SHP77 (cell line): ENCODE results near the gene CCL4.
"Not testable (repeated sequence)": the region's sequence is repeated elsewhere in the genome, so short reads cannot be mapped to it uniquely, and the experiment has no call there.

Experiments used
- DNase-seq, 2 experiments: peaks; one replicate each; lab custom pipeline; 2025; lab: John Stamatoyannopoulos, UW

CCL4 gene

GRCh38 chr17:36087897-36088572 lies 15.6 kb upstream of the CCL4 start:
- DNase-seq, result not testable (repeated sequence)

DNA sequence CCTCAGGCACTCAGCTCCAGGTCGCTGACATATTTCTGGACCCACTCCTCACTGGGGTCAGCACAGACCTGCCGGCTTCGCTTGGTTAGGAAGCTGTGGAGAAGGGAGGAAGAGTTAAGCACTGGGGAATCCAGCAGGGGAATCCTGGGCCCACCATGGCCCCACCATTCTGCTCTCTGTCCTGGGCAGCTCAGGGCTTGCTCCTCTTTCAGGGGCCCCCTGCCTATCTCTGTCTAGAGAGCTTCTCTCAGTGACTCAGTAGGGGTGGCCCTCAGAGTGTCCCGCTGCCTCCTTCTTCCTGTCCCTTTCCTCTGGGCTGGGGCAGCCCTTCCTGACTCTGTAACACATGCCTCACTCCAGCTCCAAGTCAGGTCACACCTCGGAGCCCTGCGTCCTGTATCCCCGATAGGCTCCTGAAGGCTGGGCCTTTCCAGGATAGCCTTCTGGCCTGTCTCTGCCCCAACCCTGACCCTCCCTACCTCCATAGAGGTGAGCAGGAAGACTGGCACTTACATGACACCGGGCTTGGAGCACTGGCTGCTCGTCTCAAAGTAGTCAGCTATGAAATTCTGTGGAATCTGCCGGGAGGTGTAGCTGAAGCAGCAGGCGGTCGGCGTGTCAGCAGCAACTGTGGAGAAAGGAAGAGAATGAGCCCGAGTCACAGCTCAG lies 14.8 kb upstream of the CCL4 start:
- no peak for DNase-seq

GRCh38 chr17:36089339-36089865 lies 14.2 kb upstream of the CCL4 start:
- DNase-seq, result no peak

GRCh38 chr17:36089888-36090836 lies 13.5 kb upstream of the CCL4 start, which contains the start of gene CCL3:
TSS of gene CCL3 (minus strand) at chr17:36090143. CDS start at chr17:36090058, 85 bp downstream.
- no peak for DNase-seq

DNA sequence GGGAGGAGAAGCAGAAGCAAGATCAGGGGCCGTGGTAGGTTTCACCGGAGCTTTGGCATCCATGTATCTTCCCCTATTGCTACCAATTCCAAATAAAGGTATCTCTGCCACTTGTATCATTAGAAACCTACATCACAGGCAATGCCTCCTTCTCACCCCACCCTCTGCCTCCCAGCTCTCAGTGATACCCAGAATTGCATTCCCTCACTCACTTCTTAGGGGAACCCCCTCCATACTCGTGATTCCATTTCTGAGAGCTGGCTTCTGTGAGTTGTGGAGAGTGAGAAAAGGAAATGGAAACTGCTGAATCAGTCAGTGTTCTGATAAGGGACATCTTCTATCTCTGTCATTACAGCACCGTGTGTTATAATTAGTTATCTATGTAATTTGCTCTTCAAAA lies 11.4 kb upstream of the CCL4 start:
- no peak for DNase-seq

- not testable (repeated sequence) for DNase-seq
These were observed 10.9 kb upstream of the CCL4 start for GRCh38 chr17:36092715-36093114.

DNA sequence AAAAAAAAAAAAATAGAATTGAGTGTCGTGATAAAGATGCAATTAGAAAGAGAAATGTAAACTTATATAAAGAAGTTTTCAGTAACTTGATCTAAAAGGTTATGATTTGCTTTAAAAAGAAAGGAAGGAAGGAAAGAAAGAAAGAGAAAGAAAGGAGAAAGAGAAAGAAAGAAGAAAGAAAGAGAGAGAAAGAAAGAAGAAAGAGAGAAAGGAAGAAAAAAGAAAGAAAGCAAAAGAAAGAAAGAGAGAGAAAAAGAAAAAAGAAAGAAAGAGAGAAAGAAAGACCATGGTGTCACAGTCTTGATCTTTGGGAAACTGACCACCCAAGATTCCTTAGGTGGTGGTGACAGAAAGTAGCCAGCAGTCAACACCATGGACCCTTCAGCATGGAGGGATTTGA lies 9.4 kb upstream of the CCL4 start:
- no peak for DNase-seq

- DNase-seq, result no peak
These were observed 8.9 kb upstream of the CCL4 start for GRCh38 chr17:36094746-36095145.

GRCh38 chr17:36095992-36096391 lies 7.6 kb upstream of the CCL4 start:
- no peak for DNase-seq

DNA sequence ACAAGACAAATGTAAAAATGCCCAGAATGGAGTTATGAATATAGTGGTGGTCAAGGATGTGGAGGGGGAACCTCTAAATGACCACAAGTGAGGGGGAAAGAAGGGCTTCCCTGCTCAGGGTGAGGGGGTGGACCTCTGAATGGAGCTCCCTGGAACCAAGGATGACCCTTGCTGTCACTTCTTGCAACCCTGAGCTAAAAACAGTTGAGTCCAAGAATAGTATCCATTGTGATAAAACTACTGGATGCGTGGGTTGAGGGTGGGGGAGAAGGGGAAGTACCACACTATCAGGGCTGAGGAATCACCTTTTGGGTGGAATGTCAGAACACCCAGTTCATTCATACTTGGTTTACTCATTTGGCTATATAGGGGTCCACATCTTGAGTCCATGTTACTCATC lies 4.6 kb upstream of the CCL4 start:
- DNase-seq, result not testable (repeated sequence)

DNA sequence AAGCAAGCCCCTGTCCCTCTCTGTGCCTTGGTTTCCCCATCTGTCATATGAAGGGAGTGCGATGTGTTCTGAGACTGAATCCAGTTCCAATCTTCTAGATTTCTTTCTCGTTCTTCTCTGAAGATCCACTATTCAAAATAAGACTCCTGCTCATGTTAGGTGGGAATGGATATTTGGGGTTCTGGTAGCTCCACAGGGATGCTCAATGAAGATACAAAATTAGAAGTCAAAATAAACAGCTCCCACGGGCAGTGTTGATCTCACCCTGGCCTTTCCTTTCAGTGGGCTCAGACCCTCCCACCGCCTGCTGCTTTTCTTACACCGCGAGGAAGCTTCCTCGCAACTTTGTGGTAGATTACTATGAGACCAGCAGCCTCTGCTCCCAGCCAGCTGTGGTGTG lies 619 bp downstream of the CCL4 start:
- DNase-seq, result not testable (repeated sequence)

GRCh38 chr17:36104701-36105181 lies 1.1 kb downstream of the CCL4 start:
- DNase-seq, result no peak

DNA sequence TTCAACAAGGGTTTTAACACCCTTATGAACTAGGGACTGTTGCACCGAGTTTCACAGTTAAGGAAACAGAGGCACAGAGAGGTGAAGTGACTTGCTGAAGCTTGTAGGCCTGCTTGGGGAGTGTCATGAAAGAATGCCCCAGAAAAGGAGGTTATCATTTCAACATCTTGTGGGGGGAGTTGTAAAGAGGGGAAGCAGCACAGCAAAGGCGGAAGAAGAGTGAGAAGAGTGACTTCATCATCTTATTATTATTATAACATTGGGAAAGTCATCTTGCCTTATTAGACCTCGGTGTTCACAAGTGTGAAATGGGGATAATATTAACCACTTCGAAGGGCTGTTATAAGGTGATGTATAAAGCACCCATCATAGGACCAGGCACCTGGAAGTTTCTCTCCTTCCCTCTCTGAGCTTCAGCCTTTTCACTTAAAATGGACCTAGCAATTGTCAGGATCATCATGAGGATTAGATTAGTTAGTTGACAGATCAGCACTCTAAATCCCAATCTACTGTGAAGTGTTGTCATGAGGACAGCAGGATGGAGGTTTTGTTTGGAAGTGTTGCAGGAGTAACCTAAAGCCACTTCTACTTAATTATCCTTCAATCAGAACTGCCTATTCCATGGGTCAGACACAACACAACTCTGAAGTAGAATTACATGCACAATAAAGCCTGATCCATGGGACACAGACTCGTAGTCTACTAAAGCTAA lies 2.3 kb downstream of the CCL4 start:
- DNase-seq, result no peak

DNA sequence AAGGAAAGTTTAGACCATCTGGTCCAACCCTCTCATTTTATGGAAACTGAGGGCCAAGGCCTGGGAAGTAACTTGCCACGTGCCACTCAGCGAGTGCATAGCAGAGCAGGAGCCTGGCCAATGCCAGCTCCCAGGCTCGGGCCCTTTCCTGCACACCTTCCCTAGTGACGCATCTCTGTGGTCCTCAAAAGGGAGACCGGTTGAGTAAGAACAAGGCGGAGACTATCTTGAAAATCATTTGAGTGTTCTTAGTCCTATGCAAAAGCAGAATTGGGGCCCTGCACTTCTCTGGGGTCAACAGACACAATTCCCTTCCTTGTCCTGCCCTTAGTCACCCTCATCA lies 2.8 kb downstream of the CCL4 start:
- no peak for DNase-seq

DNA sequence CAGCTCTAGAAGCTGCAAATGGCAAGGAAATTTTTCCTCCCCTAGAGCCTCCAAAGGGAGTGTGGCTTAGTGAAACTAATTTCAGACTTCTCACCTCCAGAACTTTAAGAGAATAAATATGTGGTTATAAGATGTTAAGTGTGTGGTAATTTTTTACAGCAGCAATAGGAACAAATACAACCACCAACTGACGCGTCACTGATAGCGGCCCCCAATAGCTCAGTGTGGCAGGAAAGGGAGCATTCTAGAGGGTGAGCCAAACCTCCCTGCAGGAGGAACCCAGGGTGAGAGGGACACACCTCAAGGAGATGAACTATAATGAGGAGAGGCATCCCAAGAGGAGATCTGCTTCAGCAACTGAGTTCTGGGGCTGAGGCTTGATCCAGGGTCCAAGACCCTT lies 4.0 kb downstream of the CCL4 start:
- DNase-seq, result no peak

DNA sequence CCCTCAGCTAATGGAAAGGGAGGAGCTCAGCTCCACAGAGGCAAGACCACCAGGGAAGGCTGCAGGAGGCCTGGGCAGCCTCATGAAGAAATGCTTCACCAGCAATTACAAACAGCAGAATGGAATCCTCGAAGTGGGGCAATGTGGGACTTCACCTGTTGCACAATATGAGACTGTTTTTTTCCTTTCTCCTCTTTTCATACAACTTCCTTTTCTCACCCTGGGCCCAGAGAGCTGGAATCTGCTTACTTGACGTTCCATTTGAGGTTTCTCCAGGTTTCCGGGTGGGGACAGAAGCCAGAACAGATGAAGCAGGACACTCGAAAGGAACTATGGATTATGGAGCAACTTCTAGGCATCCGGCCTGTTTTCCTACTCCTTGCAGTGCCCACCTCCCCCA lies 4.6 kb downstream of the CCL4 start:
- not testable (repeated sequence) for DNase-seq

DNA sequence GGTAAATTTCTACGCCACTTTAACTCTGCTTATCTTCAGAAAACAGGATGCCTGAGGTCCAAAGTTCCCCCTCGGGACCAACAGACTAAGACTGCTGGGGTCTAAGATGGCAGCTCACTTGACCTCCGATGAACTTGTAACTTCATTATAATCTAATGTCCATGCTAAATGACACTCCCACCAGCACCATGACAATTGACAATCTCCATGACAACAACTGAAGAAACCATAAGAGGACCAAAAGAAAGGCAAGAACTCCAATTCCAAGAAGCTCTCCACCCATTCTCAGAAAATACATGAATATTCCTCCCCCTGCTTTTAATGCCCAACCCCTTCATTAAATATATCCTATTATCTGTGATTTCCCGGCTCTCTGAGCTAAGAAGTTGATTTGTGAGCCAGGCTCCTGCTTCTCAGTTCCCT lies 7.5 kb downstream of the CCL4 start:
- no peak for DNase-seq

DNA sequence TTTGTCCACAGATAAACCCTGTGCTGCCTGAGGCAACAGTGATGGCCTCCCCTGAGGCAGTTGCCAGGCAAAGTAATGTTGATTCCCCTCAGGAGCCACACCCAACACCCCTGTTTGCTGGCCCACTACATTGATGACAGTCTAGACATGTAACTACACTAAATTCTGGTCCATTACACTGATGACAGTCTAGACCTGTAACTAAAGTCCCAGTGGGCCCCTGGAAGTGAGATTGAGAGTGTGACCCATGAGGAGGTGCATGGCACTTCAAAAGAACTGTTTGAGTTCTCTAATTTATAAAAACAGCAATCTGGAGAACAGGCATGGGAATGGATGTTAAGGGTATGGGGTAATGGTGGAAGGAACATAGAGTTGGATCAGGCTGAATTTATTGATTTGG lies 8.9 kb downstream of the CCL4 start:
- no peak for DNase-seq

GRCh38 chr17:36113131-36113530 lies 9.5 kb downstream of the CCL4 start:
- DNase-seq, result not testable (repeated sequence)

- DNase-seq, result not testable (repeated sequence)
These were observed 11.5 kb downstream of the CCL4 start for GRCh38 chr17:36114971-36115648.

- not testable (repeated sequence) for DNase-seq
These were observed 12.0 kb downstream of the CCL4 start for GRCh38 chr17:36115649-36115977.
